Measurements from ENCODE around the gene FOXP3. TPM values are rescaled to one million over a fixed set of nuclear protein-coding genes. Genes with fewer than 3 reads are reported as not detected.

FOXP3 gene
- total and polyA plus RNA-seq, 2 donors (not counting 1 experiment from before 2014, with no cell fraction given) = under 0.01 TPM; not detected in 1

GRCh38 chrX:49268702-49269009, 4.1 kb upstream of the FOXP3 start:
- H3K4me2 ChIP-seq (ENCODE audit: extremely low read depth, insufficient read depth, low read length) = peak overlapping the region; percentile 92
- peak overlapping the region; percentile 50 for H3K9ac ChIP-seq (ENCODE audit: insufficient read depth, low read length)
- no peaks in the 10 kb centered on the region for H3K4me1 ChIP-seq (ENCODE audit: control insufficient read depth, extremely low read depth, insufficient read depth, low read length)
- H3K79me2 ChIP-seq (ENCODE audit: control insufficient read depth, insufficient read depth, low read length) = peaks cover 14% of the 10 kb centered on the region
- H3K4me3 ChIP-seq (replicated peaks in 1 of 4; ENCODE audit: control extremely low read depth in 1 of 4, insufficient read depth in 1 of 4, low read depth in 3 of 4, low read length in 4 of 4) = peak overlapping the region; percentile 42 to 68 (median 58)
- H4K20me1 ChIP-seq (ENCODE audit: control insufficient read depth, extremely low read depth, insufficient read depth, low read length) = no peaks in the 10 kb centered on the region
- no peak for TF ChIP-seq EZH2 (IDR thresholded peaks at IDR 0.05; ENCODE audit: low read length, missing control alignments)
- TF ChIP-seq, protein P1, sequence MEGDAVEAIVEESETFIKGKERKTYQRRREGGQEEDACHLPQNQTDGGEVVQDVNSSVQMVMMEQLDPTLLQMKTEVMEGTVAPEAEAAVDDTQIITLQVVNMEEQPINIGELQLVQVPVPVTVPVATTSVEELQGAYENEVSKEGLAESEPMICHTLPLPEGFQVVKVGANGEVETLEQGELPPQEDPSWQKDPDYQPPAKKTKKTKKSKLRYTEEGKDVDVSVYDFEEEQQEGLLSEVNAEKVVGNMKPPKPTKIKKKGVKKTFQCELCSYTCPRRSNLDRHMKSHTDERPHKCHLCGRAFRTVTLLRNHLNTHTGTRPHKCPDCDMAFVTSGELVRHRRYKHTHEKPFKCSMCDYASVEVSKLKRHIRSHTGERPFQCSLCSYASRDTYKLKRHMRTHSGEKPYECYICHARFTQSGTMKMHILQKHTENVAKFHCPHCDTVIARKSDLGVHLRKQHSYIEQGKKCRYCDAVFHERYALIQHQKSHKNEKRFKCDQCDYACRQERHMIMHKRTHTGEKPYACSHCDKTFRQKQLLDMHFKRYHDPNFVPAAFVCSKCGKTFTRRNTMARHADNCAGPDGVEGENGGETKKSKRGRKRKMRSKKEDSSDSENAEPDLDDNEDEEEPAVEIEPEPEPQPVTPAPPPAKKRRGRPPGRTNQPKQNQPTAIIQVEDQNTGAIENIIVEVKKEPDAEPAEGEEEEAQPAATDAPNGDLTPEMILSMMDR (conservative IDR thresholded peaks at IDR 0.05 in 1 of 2, IDR thresholded peaks at IDR 0.05 in 1 of 2; ENCODE audit: low read depth in 1 of 2, low read length in 2 of 2) = no peak
- H3K27ac ChIP-seq (ENCODE audit: insufficient read depth, low read length) = peak overlapping the region; percentile 98
- H3K27me3 ChIP-seq (ENCODE audit: control insufficient read depth, insufficient read depth, low read length) = no peaks in the 10 kb centered on the region
- no peaks in the 10 kb centered on the region for H3K36me3 ChIP-seq (ENCODE audit: control insufficient read depth, insufficient read depth, low read length)
- no peak for DNase-seq (ENCODE audit: low read depth in 2 of 2)
- H3K9me3 ChIP-seq (ENCODE audit: control insufficient read depth, insufficient read depth, low read depth, low read length) = no peaks in the 10 kb centered on the region
- peak overlapping the region; percentile 67 for H2AFZ ChIP-seq (ENCODE audit: low read length)

GRCh38 chrX:49266523-49267445, 2.3 kb upstream of the FOXP3 start:
- no peak for TF ChIP-seq EZH2 (IDR thresholded peaks at IDR 0.05; ENCODE audit: low read length, missing control alignments)
- TF ChIP-seq, protein P1 (conservative IDR thresholded peaks at IDR 0.05 in 1 of 2, IDR thresholded peaks at IDR 0.05 in 1 of 2; ENCODE audit: low read depth in 1 of 2, low read length in 2 of 2) = no peak
- Histone ChIP-seq H3K27me3 (ENCODE audit: control insufficient read depth, insufficient read depth, low read length) (no peaks in the 10 kb centered on the region), H3K27ac (ENCODE audit: insufficient read depth, low read length) (no peak overlapping the region), H3K36me3 (ENCODE audit: control insufficient read depth, insufficient read depth, low read length) (no peaks in the 10 kb centered on the region), H3K79me2 (ENCODE audit: control insufficient read depth, insufficient read depth, low read length) (peaks cover 9% of the 10 kb centered on the region), H3K4me3 (replicated peaks in 1 of 4; ENCODE audit: control extremely low read depth in 1 of 4, insufficient read depth in 1 of 4, low read depth in 3 of 4, low read length in 4 of 4) (no peak overlapping the region), H2AFZ (ENCODE audit: low read length) (no peak overlapping the region), H3K9me3 (ENCODE audit: control insufficient read depth, insufficient read depth, low read depth, low read length) (no peaks in the 10 kb centered on the region), H4K20me1 (ENCODE audit: control insufficient read depth, extremely low read depth, insufficient read depth, low read length) (no peaks in the 10 kb centered on the region), H3K4me1 (ENCODE audit: control insufficient read depth, extremely low read depth, insufficient read depth, low read length) (no peaks in the 10 kb centered on the region), H3K4me2 (ENCODE audit: extremely low read depth, insufficient read depth, low read length) (no peak overlapping the region), H3K9ac (ENCODE audit: insufficient read depth, low read length) (no peak overlapping the region)
- no peak for DNase-seq (ENCODE audit: low read depth in 2 of 2)

DNA sequence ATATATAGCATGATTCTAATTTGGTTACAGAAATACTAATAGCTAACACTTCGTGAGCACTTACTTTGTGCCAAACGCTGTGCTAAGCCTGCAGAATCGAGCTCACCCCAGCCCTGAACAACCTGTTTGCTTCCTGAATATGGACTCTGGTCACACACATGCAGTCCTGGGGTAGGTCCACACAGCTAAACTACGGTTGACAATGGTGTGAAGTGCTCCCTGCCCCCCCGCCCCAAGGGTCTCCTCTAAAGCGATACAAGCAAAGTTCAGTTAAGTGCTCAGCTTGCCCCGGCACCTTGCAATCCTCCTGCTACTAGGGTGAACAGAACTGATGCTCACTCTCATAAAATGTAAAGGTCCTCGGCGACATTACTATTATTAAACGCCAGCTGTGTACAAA, 879 bp downstream of the FOXP3 start:
- no peak for TF ChIP-seq EZH2 (IDR thresholded peaks at IDR 0.05; ENCODE audit: low read length, missing control alignments)
- TF ChIP-seq, protein P1 (conservative IDR thresholded peaks at IDR 0.05 in 1 of 2, IDR thresholded peaks at IDR 0.05 in 1 of 2; ENCODE audit: low read depth in 1 of 2, low read length in 2 of 2) = no peak
- Histone ChIP-seq H2AFZ (ENCODE audit: low read length) (no peak overlapping the region), H3K4me2 (ENCODE audit: extremely low read depth, insufficient read depth, low read length) (no peak overlapping the region), H3K4me1 (ENCODE audit: control insufficient read depth, extremely low read depth, insufficient read depth, low read length) (no peaks in the 10 kb centered on the region), H3K27ac (ENCODE audit: insufficient read depth, low read length) (no peak overlapping the region), H3K9me3 (ENCODE audit: control insufficient read depth, insufficient read depth, low read depth, low read length) (no peaks in the 10 kb centered on the region), H4K20me1 (ENCODE audit: control insufficient read depth, extremely low read depth, insufficient read depth, low read length) (no peaks in the 10 kb centered on the region), H3K36me3 (ENCODE audit: control insufficient read depth, insufficient read depth, low read length) (no peaks in the 10 kb centered on the region), H3K9ac (ENCODE audit: insufficient read depth, low read length) (no peak overlapping the region), H3K79me2 (ENCODE audit: control insufficient read depth, insufficient read depth, low read length) (no peaks in the 10 kb centered on the region), H3K4me3 (replicated peaks in 1 of 4; ENCODE audit: control extremely low read depth in 1 of 4, insufficient read depth in 1 of 4, low read depth in 3 of 4, low read length in 4 of 4) (no peak overlapping the region), H3K27me3 (ENCODE audit: control insufficient read depth, insufficient read depth, low read length) (no peaks in the 10 kb centered on the region)
- DNase-seq (ENCODE audit: low read depth in 2 of 2) = no peak
